RKO (cell line): ENCODE results near the gene GPATCH8.
"Not testable (repeated sequence)": the region's sequence is repeated elsewhere in the genome, so short reads cannot be mapped to it uniquely, and the experiment has no call there.

ENCODE experiments used
- DNase-seq: peaks from one replicate; pipeline ENCODE4 v3.0.0-alpha.2; 2016; ENCODE audit warnings: low spot score

Gene GPATCH8

GRCh38 chr17:44397479-44398440 lies 105.4 kb downstream of the GPATCH8 start:
- DNase-seq: no peak

GRCh38 chr17:44396946-44397345 lies 106.3 kb downstream of the GPATCH8 start:
- DNase-seq: no peak

GRCh38 chr17:44394833-44395232 lies 108.4 kb downstream of the GPATCH8 start:
- DNase-seq: no peak

GRCh38 chr17:44394112-44394511 lies 109.1 kb downstream of the GPATCH8 start:
- not testable (repeated sequence) for DNase-seq

- DNase-seq: no peak
Measured at GRCh38 chr17:44390250-44390870, 112.8 kb downstream of the GPATCH8 start.

DNA sequence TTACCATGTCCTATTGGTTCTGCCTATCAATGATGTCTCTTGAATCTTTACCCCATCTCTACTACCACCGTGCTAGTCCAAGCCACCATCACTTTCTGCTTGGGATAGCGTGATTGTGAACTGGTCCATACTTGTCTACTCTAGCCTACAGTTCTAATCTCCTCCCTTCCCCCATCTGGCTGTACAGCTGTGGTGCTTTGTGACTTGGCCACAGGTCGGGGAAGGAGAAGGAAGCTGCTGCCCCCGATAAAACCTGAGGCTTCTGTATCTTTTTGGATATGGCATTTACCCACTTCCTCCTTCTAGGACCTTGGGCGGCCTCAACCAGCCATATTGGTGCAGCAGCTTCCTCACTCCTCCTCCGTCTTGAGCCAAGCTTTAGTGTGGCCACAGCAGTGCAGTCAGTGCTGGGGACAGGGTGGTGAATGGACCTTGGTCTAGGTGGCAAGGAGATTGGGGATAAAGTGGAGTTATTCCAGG lies 113.4 kb downstream of the GPATCH8 start:
- DNase-seq: no peak

GRCh38 chr17:44389281-44389680 lies 113.9 kb downstream of the GPATCH8 start, which contains the start of gene ITGA2B:
Gene ITGA2B (minus strand): TSS chr17:44389649. CDS start chr17:44389473, 176 bp downstream.
- no peak for DNase-seq

DNA sequence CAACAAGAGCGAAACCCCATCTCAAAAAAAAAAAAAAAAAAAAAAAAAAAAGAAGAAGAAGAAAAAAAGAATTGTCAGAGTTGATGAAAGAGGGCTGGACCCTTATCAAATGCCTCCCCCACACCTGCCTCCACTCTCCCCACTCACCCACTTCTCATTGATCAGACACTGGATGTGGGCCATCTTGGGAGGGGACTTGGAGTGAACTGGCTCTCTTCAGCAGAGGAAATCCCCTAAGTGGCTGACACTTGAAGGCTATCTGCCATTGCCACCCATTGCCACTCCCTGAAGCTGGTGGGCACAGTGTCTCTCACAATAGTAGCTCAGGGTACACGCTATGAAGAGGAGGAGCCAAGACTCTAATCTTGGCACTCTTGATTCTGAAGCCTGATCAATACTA lies 115.4 kb downstream of the GPATCH8 start:
- DNase-seq: no peak

GRCh38 chr17:44386182-44386525 lies 117.1 kb downstream of the GPATCH8 start:
- DNase-seq: no peak

GRCh38 chr17:44385287-44386181 lies 117.7 kb downstream of the GPATCH8 start:
- no peak for DNase-seq

- DNase-seq: no peak
Measured at GRCh38 chr17:44384823-44385286, 118.4 kb downstream of the GPATCH8 start.

- no peak for DNase-seq
Measured at GRCh38 chr17:44384281-44384822, 118.9 kb downstream of the GPATCH8 start.

DNA sequence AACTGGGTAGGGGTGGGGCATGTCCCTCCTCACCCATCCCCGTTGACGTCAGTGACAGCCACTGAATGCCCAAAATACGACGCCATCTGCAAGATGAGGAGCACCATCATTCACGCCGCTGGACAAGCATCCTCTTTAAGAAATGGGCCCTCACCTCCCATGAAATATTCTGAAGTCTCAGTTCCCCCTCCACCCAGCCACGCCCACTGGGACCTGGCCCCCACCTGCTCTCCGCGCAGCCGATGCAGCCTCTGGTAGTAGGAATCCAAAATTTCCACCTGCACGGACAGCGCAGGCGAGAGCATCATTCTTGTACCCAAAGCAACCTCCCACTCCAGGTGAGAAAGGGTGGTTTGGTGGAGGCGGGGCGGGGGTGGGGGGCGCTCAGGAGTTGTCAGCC lies 119.3 kb downstream of the GPATCH8 start:
- no peak for DNase-seq

DNA sequence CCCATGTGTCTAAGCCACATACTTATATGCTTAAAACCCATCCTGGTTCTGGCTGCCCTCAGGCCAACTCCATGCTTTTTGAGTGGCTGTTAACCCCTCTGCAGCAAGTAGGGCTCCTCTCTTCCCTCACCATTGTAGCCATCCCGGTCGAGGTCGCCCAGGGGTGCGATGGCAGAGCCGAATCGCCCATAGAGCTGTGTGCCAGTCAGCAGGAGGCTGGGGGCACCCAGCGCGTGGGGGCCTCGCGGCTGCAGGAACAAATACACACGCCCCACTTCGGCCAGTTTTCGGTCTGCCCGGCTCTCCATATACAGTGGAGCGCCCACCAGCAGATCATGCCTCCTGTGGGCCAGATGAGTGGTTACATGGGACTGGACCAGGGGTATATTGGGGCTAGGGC lies 119.8 kb downstream of the GPATCH8 start:
- DNase-seq: no peak

DNA sequence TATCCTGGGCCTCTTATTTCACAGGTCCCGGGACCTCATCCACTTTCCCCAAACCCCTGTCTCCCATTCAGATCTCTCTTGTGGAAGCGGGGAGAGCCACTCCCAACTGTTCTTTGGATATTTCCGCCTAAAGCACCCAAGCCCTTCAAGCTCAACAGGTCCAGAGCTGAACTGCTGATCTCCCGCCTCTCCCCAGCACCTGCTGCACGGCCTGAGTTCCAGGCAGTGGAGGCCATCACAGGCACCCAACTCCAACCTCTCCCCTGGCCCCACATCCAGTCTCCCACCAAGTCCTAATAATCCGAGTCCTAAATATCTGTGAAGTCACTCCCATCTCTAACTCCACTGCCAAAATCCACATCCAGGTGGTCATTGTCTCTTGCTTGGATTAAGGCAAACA lies 120.3 kb downstream of the GPATCH8 start:
- no peak for DNase-seq

GRCh38 chr17:44381810-44382305 lies 121.3 kb downstream of the GPATCH8 start:
- no peak for DNase-seq

DNA sequence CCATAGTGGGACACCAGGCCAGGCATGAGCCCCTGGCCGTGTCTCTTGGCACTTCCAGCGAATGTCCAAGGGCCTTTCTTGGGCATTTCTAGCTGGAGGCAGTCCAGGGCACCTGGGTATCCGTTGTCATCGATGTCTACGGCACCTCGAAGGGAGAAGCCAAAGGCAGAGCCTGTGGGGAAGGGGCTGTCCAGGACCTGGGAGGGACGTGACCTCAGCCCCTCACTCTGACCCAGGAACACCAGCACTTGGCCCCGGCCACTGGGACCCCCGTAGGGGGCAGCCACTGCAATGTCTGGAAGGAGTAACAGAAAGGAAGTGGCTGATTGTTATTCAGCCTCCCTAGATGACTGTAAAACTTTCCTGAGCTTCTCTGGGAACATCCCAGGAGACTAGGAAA lies 122.4 kb downstream of the GPATCH8 start:
- DNase-seq: no peak

DNA sequence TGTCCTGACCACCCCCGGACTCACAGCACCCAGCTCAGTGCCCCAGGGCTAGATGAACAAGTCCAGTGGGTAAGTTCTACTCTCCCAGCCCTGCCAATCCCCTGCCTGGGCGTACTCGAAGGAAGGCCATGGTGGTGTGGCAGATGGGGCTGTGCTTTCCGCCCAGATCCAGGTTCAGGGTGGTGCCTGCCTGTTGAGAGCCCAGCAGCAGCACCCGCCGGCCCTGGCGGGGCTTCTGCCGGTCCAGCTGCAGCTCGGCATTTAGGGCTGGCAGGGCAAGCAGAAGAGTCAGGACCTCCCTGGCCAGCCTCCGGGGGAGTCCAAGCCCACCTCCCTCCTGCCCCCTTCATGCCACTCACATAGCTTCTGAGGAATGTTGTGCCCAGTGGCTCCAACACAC lies 123.3 kb downstream of the GPATCH8 start:
- DNase-seq: no peak

DNA sequence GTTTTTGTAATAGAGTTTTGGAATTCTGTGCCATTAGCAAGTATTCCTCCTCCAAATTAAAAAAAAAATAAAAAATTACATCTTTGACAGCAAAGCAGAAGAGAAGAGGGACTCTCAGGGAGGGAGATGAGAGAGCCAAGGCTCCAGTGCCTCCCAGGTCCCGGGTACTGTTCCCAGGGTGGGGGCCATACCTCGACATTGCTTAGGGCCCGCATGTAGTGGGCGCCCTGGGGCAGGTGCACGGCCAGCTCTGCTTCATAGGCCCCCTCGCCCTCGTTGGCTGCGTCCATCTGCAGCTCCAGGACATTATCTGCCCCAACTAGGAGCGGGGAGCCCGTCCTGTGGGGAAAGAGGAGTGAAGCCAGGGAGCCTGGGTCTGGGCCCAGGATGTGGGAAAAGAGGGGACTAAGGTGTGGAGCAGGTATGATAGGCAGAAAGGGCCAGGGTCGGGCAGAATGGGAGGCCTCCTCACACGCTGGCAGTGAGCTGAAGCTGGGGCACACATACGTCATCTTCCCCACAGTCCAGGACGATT lies 125.0 kb downstream of the GPATCH8 start:
- no peak for DNase-seq

- no peak for DNase-seq
Measured at GRCh38 chr17:44376779-44377178, 126.4 kb downstream of the GPATCH8 start.

GRCh38 chr17:44376124-44376523 lies 127.1 kb downstream of the GPATCH8 start:
- DNase-seq: no peak
